Measurements from ENCODE around the gene ANK2.

Gene ANK2

DNA sequence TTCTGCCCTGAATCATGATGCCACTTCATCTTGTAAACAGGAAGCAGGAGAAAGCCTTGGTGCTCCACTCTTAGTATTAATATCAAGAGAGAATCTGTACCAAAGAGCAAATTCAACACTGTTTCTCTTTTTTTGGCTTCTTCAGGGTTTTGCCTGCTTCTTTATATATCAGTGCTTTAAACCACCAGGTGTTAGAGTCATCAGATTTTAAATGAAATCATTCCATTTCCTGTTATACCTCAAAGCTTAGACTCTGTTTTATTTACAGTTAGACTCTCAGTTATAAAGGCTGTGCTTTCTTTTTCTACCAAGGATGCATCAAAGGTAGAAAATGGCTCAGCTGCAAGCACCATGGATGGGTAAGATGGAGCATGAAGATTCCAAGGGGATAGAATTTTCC lies 361.2 kb downstream of the ANK2 start:
- TF ChIP-seq POLR2A (IDR thresholded peaks at IDR 0.05; ENCODE audit: extremely low read depth, insufficient read length) = no peak
- TF ChIP-seq MYC (IDR thresholded peaks at IDR 0.05; ENCODE audit: low read depth, low read length) = no peak
- no peak for TF ChIP-seq CTCF (IDR thresholded peaks at IDR 0.05; ENCODE audit: low read depth, low read length)
- TF ChIP-seq, protein P1, sequence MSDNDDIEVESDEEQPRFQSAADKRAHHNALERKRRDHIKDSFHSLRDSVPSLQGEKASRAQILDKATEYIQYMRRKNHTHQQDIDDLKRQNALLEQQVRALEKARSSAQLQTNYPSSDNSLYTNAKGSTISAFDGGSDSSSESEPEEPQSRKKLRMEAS (IDR thresholded peaks at IDR 0.05; ENCODE audit: low read depth, low read length) = no peak
- DNase-seq (ENCODE audit: low read depth) = no peak
- no peak overlapping the region for H3K4me3 ChIP-seq (ENCODE audit: low read depth, low read length)

GRCh38 chr4:113411496-113411938 lies 362.1 kb downstream of the ANK2 start:
- H3K4me3 ChIP-seq (ENCODE audit: low read depth, low read length) = no peak overlapping the region
- TF ChIP-seq MYC (IDR thresholded peaks at IDR 0.05; ENCODE audit: low read depth, low read length) = no peak
- no peak for TF ChIP-seq POLR2A (IDR thresholded peaks at IDR 0.05; ENCODE audit: extremely low read depth, insufficient read length)
- TF ChIP-seq CTCF (IDR thresholded peaks at IDR 0.05; ENCODE audit: low read depth, low read length) = no peak
- TF ChIP-seq, protein P1 (IDR thresholded peaks at IDR 0.05; ENCODE audit: low read depth, low read length) = no peak
- no peak for DNase-seq (ENCODE audit: low read depth)

DNA sequence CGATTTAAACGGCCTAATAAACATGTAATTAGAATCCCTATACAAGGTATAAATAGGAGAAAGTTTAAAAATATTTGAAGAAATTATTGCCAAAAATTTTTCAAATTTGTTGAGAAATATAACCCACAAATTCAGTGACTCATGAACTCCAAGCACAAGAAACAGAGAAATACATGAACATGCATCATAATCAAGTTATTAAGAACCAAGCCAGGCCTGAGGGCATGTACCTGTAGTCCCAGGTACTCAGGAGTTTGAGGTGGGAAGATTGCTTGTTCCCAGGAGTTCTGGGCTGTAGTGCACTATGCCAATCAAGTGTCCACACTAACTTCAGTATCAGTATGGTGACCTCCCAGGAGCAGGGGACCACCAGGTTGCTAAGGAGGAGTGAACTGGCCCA lies 370.2 kb downstream of the ANK2 start:
- no peak overlapping the region for H3K4me3 ChIP-seq (ENCODE audit: low read depth, low read length)
- DNase-seq (ENCODE audit: low read depth) = no peak
- TF ChIP-seq, protein P1 (IDR thresholded peaks at IDR 0.05; ENCODE audit: low read depth, low read length) = no peak
- TF ChIP-seq CTCF (IDR thresholded peaks at IDR 0.05; ENCODE audit: low read depth, low read length) (no peak), POLR2A (IDR thresholded peaks at IDR 0.05; ENCODE audit: extremely low read depth, insufficient read length) (no peak), MYC (IDR thresholded peaks at IDR 0.05; ENCODE audit: low read depth, low read length) (no peak)

- DNase-seq (ENCODE audit: low read depth) = no peak
- TF ChIP-seq, protein P1 (IDR thresholded peaks at IDR 0.05; ENCODE audit: low read depth, low read length) = no peak
- TF ChIP-seq POLR2A (IDR thresholded peaks at IDR 0.05; ENCODE audit: extremely low read depth, insufficient read length) = no peak
- no peak for TF ChIP-seq MYC (IDR thresholded peaks at IDR 0.05; ENCODE audit: low read depth, low read length)
- no peak for TF ChIP-seq CTCF (IDR thresholded peaks at IDR 0.05; ENCODE audit: low read depth, low read length)
Observed at GRCh38 chr4:113420938-113421337, 371.5 kb downstream of the ANK2 start.

GRCh38 chr4:113423631-113424030 lies 374.2 kb downstream of the ANK2 start:
- TF ChIP-seq MYC (IDR thresholded peaks at IDR 0.05; ENCODE audit: low read depth, low read length) (no peak), CTCF (IDR thresholded peaks at IDR 0.05; ENCODE audit: low read depth, low read length) (no peak), POLR2A (IDR thresholded peaks at IDR 0.05; ENCODE audit: extremely low read depth, insufficient read length) (no peak)
- TF ChIP-seq, protein P1 (IDR thresholded peaks at IDR 0.05; ENCODE audit: low read depth, low read length) = no peak
- no peak for DNase-seq (ENCODE audit: low read depth)
- no peak overlapping the region for H3K4me3 ChIP-seq (ENCODE audit: low read depth, low read length)

More at GRCh38 chr4:113420938-113421337, 371.5 kb downstream of the ANK2 start:
- no peak overlapping the region for H3K4me3 ChIP-seq (ENCODE audit: low read depth, low read length)
